ENCODE results near the gene DMAC2.

- TF ChIP-seq CTCF (IDR thresholded peaks at IDR 0.05) (no peak), POLR2A (IDR thresholded peaks at IDR 0.05) (no peak)
These were observed 8.8 kb downstream of the DMAC2 start for GRCh38 chr19:41430922-41431321.

Measured in right lobe of liver (tissue), 4 donors.